ENCODE measurements around the gene CAMSAP2.

GRCh38 chr1:200753650-200754198 is 15.0 kb downstream of the CAMSAP2 start:
- no peak for TF ChIP-seq CTCF (optimal IDR thresholded peaks at IDR 0.05 in 1 of 3, IDR thresholded peaks at IDR 0.05 in 1 of 3, conservative IDR thresholded peaks at IDR 0.05 in 1 of 3; ENCODE audit: extremely low read depth in 1 of 3, insufficient read depth in 2 of 3, low read length in 3 of 3)
- TF ChIP-seq EZH2 (IDR thresholded peaks at IDR 0.05; ENCODE audit: low read length) = no peak

Measured in keratinocyte (primary cell).